OCI-LY1 (cell line): ENCODE results near the gene SLC22A3.

Experiments
- H2AFZ ChIP-seq: fragments of 200-600 bp; sonication (generic), shearing (Covaris generic); 2 replicates; pipeline ENCODE4 v1.6.0; 2014; ENCODE audit warnings: antibody characterized with exemption, mild to moderate bottlenecking, low read length
- H3F3A ChIP-seq: fragments of 200-600 bp; sonication (generic), shearing (Covaris generic); 2 replicates; pipeline ENCODE4 v1.6.0; 2014; ENCODE audit warnings: mild to moderate bottlenecking, antibody characterized with exemption, low read length, moderate library complexity; ENCODE audit not compliant: insufficient read depth
- H3K27ac ChIP-seq: fragments of 200-600 bp; sonication (generic); 2 replicates; pipeline ENCODE4 v1.5.1; 2014; ENCODE audit warnings: low read length, mixed run types, mild to moderate bottlenecking, low read depth; ENCODE audit not compliant: poor library complexity, severe bottlenecking
- H3K27me3 ChIP-seq: fragments of 200-600 bp; sonication (generic); 2 replicates; pipeline ENCODE4 v1.6.0; 2014; ENCODE audit warnings: antibody characterized with exemption, mild to moderate bottlenecking, low read length, moderate library complexity; ENCODE audit not compliant: insufficient read depth
- H3K36me3 ChIP-seq: fragments of 200-600 bp; sonication (generic); 2 replicates; pipeline ENCODE4 v1.6.1; 2014; ENCODE audit warnings: mild to moderate bottlenecking, antibody characterized with exemption, low read length, moderate library complexity, mixed read lengths; ENCODE audit not compliant: insufficient read depth
- H3K4me1 ChIP-seq: fragments of 200-600 bp; sonication (generic); 2 replicates; pipeline ENCODE4 v1.5.1; 2014; ENCODE audit warnings: mild to moderate bottlenecking, low read length, moderate library complexity; ENCODE audit not compliant: insufficient read depth, severe bottlenecking
- H3K4me2 ChIP-seq: fragments of 200-600 bp; sonication (generic), shearing (Covaris generic); 2 replicates; pipeline ENCODE4 v1.6.1; 2014; ENCODE audit warnings: low read length
- H3K4me3 ChIP-seq: fragments of 200-600 bp; sonication (generic); 2 replicates; pipeline ENCODE4 v1.5.1; 2014; ENCODE audit warnings: low read length, low read depth, mild to moderate bottlenecking, mixed read lengths; ENCODE audit not compliant: poor library complexity, severe bottlenecking
- H3K79me2 ChIP-seq: fragments of 200-600 bp; shearing (Covaris generic); 2 replicates; pipeline ENCODE4 v1.6.1; 2016; ENCODE audit warnings: mixed run types, low read length, mixed read lengths; ENCODE audit not compliant: insufficient read depth
- H3K9ac ChIP-seq: fragments of 200-600 bp; sonication (generic), shearing (Covaris generic); 2 replicates; pipeline ENCODE4 v1.6.1; 2014; ENCODE audit warnings: mild to moderate bottlenecking, low read length, mixed read lengths
- H3K9me2 ChIP-seq: fragments of 200-600 bp; sonication (generic), shearing (Covaris generic); 2 replicates; pipeline ENCODE4 v1.6.1; 2014; ENCODE audit warnings: low read depth, mild to moderate bottlenecking, low read length, mixed read lengths
- H3K9me3 ChIP-seq: fragments of 200-600 bp; shearing (Covaris generic); 2 replicates; pipeline ENCODE4 v1.6.1; 2014; ENCODE audit warnings: low read length, mixed read lengths
- H4K20me1 ChIP-seq: fragments of 200-600 bp; sonication (generic), shearing (Covaris generic); 2 replicates; pipeline ENCODE4 v1.6.0; 2016; ENCODE audit warnings: mild to moderate bottlenecking, low read length; ENCODE audit not compliant: insufficient read depth
- CTCF ChIP-seq: fragments of 200-600 bp; sonication (generic), shearing (Covaris generic); IDR thresholded peaks from 2 replicates; pipeline ENCODE4 v1.5.1; 2017; ENCODE audit warnings: mild to moderate bottlenecking, antibody characterized with exemption, low read length, moderate library complexity, mixed read lengths
- EZH2 ChIP-seq: fragments of 200-600 bp; sonication (generic), shearing (Covaris generic); IDR thresholded peaks from 2 replicates; pipeline ENCODE4 v1.8.0; 2017; ENCODE audit warnings: borderline replicate concordance, mixed run types, mild to moderate bottlenecking, antibody characterized with exemption, low read length, moderate library complexity, mixed read lengths

SLC22A3 gene

GRCh38 chr6:160329188-160329587 is 19.0 kb upstream of the SLC22A3 start:
- Histone ChIP-seq H3K4me2 (no peak overlapping the region), H3K27me3 (no peaks in the 10 kb centered on the region), H3F3A (no peaks in the 10 kb centered on the region), H3K9me2 (no peaks in the 10 kb centered on the region), H3K9me3 (no peaks in the 10 kb centered on the region), H3K4me1 (no peaks in the 10 kb centered on the region), H3K9ac (no peak overlapping the region), H3K27ac (no peak overlapping the region), H3K36me3 (no peaks in the 10 kb centered on the region), H2AFZ (no peak overlapping the region), H4K20me1 (no peaks in the 10 kb centered on the region), H3K4me3 (no peak overlapping the region), H3K79me2 (no peaks in the 10 kb centered on the region)
- TF ChIP-seq EZH2, result no peak
- no peak for TF ChIP-seq CTCF

GRCh38 chr6:160330619-160331018 is 17.6 kb upstream of the SLC22A3 start:
- no peaks in the 10 kb centered on the region for H3F3A ChIP-seq
- H3K79me2 ChIP-seq, result no peaks in the 10 kb centered on the region
- no peaks in the 10 kb centered on the region for H3K4me1 ChIP-seq
- no peaks in the 10 kb centered on the region for H3K36me3 ChIP-seq
- TF ChIP-seq CTCF, result no peak
- no peak for TF ChIP-seq EZH2
- no peak overlapping the region for H3K4me2 ChIP-seq
- H3K9ac ChIP-seq, result no peak overlapping the region
- H3K4me3 ChIP-seq, result no peak overlapping the region
- no peaks in the 10 kb centered on the region for H3K9me2 ChIP-seq
- no peak overlapping the region for H3K27ac ChIP-seq
- no peaks in the 10 kb centered on the region for H3K9me3 ChIP-seq
- H4K20me1 ChIP-seq, result no peaks in the 10 kb centered on the region
- no peaks in the 10 kb centered on the region for H3K27me3 ChIP-seq
- no peak overlapping the region for H2AFZ ChIP-seq

DNA sequence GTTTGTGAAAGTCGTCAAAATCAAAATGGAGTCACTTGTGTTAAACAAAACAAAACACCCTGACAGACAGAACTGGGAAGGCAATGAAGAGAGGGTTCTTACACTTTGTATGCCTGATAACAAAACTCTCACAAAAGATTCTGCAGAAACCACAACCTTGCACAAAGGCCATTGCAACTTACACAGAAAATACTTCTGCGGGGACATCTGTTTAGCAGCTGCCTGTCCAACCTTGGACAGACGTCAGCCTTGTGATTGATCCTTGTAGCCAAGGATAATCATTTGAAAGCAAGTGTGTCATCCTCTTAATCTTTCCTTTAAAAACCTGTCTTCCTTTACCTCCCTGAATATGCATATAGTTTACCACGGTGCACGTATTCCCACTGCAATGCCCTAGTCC is 17.0 kb upstream of the SLC22A3 start:
- H3K9me3 ChIP-seq, result no peaks in the 10 kb centered on the region
- no peaks in the 10 kb centered on the region for H3K9me2 ChIP-seq
- no peaks in the 10 kb centered on the region for H3F3A ChIP-seq
- H4K20me1 ChIP-seq, result no peaks in the 10 kb centered on the region
- no peak overlapping the region for H2AFZ ChIP-seq
- H3K4me3 ChIP-seq, result no peak overlapping the region
- no peaks in the 10 kb centered on the region for H3K27me3 ChIP-seq
- no peak overlapping the region for H3K27ac ChIP-seq
- TF ChIP-seq CTCF (no peak), EZH2 (no peak)
- H3K4me1 ChIP-seq, result no peaks in the 10 kb centered on the region
- H3K4me2 ChIP-seq, result no peak overlapping the region
- no peaks in the 10 kb centered on the region for H3K36me3 ChIP-seq
- no peaks in the 10 kb centered on the region for H3K79me2 ChIP-seq
- no peak overlapping the region for H3K9ac ChIP-seq
